Measurements from ENCODE around the gene ITPRIPL1.

The ITPRIPL1 gene

GRCh38 chr2:96359866-96360265 lies 34.7 kb downstream of the ITPRIPL1 start:
- DNase-seq: no peak

- no peak for DNase-seq
Measured at GRCh38 chr2:96361751-96362150, 36.6 kb downstream of the ITPRIPL1 start.

GRCh38 chr2:96369186-96369585 lies 44.1 kb downstream of the ITPRIPL1 start:
- DNase-seq: no peak

- DNase-seq: peak; percentile 80
Measured at GRCh38 chr2:96374211-96374951, 49.3 kb downstream of the ITPRIPL1 start.
